ENCODE data around the gene HIGD1C.

- TF ChIP-seq CTCF (IDR thresholded peaks at IDR 0.05): no peak
- TF ChIP-seq POLR2A (IDR thresholded peaks at IDR 0.05): no peak
These were observed 15.4 kb upstream of the HIGD1C start for GRCh38 chr12:50936821-50937530.
